Lower leg skin (tissue), 3 donors: Measurements from ENCODE around the gene UBE2Q1.

Experiments used
- POLR2A ChIP-seq, 2 donors: fragments of 450-650 bp; IDR thresholded peaks; one replicate each; pipeline ENCODE4 v1.6.1; 2016 to 2017; ENCODE audit warnings: antibody characterized with exemption in 2 of 2, mild to moderate bottlenecking in 1 of 2, moderate library complexity in 1 of 2
- TF ChIP-seq, protein P1 (sequence below), 3 donors: fragments of 450-650 bp; IDR thresholded peaks; one replicate each; pipeline ENCODE4 v1.5.1; 2016; ENCODE audit warnings: antibody characterized with exemption in 3 of 3, mild to moderate bottlenecking in 3 of 3, moderate library complexity in 2 of 3

DNA sequence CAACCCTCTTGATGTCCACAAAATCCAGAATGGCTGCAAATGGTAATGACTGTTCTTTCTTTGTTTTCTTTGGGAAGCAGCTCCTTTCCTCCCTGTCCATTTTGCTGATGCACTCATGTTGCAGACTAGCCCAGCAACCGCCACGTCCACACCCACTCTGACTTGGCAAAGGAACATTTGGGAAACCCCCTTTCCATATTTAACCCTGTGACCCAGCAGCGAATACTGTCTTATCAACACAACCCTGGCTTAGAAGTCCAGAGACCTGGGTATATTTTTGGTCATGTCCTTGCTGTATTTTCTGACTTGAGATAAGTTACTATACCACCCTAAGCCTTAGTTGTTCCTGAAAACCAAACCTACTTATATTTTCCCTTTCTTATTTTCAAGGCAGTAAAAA is 38.1 kb downstream of the UBE2Q1 start:
- TF ChIP-seq, protein P1, sequence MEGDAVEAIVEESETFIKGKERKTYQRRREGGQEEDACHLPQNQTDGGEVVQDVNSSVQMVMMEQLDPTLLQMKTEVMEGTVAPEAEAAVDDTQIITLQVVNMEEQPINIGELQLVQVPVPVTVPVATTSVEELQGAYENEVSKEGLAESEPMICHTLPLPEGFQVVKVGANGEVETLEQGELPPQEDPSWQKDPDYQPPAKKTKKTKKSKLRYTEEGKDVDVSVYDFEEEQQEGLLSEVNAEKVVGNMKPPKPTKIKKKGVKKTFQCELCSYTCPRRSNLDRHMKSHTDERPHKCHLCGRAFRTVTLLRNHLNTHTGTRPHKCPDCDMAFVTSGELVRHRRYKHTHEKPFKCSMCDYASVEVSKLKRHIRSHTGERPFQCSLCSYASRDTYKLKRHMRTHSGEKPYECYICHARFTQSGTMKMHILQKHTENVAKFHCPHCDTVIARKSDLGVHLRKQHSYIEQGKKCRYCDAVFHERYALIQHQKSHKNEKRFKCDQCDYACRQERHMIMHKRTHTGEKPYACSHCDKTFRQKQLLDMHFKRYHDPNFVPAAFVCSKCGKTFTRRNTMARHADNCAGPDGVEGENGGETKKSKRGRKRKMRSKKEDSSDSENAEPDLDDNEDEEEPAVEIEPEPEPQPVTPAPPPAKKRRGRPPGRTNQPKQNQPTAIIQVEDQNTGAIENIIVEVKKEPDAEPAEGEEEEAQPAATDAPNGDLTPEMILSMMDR (IDR thresholded peaks at IDR 0.05) = no peak
- no peak for TF ChIP-seq POLR2A (IDR thresholded peaks at IDR 0.05)
